DOHH2 (cell line): ENCODE results near the gene OR14A16.

Experiments used
- CTCF ChIP-seq: fragments of 200-600 bp; sonication (generic); IDR thresholded peaks from one replicate; pipeline ENCODE4 v1.5.1; 2014; ENCODE audit warnings: antibody characterized with exemption, mild to moderate bottlenecking, low read depth, low read length; ENCODE audit not compliant: poor library complexity, severe bottlenecking
- EZH2phosphoT487 ChIP-seq: fragments of 200-600 bp; sonication (generic); IDR thresholded peaks from 2 replicates; pipeline ENCODE4 v1.6.1; 2017; ENCODE audit warnings: borderline replicate concordance, mild to moderate bottlenecking, antibody characterized with exemption, low read length, moderate library complexity, mixed read lengths

- TF ChIP-seq CTCF, result no peak
- no peak for TF ChIP-seq EZH2phosphoT487
Measured at GRCh38 chr1:247833601-247834000, 9.7 kb upstream of the OR14A16 start.
